ENCODE data around the gene ZP4. TPM values are rescaled to one million over a fixed set of nuclear protein-coding genes. Genes with fewer than 3 reads are reported as not detected.

Gene ZP4
- total and polyA plus RNA-seq, 2 of the 8 experiments (the other 6 are each of a cell fraction or from before 2014, with no cell fraction given), result not detected

GRCh38 chr1:237921306-237921705 is 30.6 kb upstream of the ZP4 start (continued):
- TF ChIP-seq, protein P1, sequence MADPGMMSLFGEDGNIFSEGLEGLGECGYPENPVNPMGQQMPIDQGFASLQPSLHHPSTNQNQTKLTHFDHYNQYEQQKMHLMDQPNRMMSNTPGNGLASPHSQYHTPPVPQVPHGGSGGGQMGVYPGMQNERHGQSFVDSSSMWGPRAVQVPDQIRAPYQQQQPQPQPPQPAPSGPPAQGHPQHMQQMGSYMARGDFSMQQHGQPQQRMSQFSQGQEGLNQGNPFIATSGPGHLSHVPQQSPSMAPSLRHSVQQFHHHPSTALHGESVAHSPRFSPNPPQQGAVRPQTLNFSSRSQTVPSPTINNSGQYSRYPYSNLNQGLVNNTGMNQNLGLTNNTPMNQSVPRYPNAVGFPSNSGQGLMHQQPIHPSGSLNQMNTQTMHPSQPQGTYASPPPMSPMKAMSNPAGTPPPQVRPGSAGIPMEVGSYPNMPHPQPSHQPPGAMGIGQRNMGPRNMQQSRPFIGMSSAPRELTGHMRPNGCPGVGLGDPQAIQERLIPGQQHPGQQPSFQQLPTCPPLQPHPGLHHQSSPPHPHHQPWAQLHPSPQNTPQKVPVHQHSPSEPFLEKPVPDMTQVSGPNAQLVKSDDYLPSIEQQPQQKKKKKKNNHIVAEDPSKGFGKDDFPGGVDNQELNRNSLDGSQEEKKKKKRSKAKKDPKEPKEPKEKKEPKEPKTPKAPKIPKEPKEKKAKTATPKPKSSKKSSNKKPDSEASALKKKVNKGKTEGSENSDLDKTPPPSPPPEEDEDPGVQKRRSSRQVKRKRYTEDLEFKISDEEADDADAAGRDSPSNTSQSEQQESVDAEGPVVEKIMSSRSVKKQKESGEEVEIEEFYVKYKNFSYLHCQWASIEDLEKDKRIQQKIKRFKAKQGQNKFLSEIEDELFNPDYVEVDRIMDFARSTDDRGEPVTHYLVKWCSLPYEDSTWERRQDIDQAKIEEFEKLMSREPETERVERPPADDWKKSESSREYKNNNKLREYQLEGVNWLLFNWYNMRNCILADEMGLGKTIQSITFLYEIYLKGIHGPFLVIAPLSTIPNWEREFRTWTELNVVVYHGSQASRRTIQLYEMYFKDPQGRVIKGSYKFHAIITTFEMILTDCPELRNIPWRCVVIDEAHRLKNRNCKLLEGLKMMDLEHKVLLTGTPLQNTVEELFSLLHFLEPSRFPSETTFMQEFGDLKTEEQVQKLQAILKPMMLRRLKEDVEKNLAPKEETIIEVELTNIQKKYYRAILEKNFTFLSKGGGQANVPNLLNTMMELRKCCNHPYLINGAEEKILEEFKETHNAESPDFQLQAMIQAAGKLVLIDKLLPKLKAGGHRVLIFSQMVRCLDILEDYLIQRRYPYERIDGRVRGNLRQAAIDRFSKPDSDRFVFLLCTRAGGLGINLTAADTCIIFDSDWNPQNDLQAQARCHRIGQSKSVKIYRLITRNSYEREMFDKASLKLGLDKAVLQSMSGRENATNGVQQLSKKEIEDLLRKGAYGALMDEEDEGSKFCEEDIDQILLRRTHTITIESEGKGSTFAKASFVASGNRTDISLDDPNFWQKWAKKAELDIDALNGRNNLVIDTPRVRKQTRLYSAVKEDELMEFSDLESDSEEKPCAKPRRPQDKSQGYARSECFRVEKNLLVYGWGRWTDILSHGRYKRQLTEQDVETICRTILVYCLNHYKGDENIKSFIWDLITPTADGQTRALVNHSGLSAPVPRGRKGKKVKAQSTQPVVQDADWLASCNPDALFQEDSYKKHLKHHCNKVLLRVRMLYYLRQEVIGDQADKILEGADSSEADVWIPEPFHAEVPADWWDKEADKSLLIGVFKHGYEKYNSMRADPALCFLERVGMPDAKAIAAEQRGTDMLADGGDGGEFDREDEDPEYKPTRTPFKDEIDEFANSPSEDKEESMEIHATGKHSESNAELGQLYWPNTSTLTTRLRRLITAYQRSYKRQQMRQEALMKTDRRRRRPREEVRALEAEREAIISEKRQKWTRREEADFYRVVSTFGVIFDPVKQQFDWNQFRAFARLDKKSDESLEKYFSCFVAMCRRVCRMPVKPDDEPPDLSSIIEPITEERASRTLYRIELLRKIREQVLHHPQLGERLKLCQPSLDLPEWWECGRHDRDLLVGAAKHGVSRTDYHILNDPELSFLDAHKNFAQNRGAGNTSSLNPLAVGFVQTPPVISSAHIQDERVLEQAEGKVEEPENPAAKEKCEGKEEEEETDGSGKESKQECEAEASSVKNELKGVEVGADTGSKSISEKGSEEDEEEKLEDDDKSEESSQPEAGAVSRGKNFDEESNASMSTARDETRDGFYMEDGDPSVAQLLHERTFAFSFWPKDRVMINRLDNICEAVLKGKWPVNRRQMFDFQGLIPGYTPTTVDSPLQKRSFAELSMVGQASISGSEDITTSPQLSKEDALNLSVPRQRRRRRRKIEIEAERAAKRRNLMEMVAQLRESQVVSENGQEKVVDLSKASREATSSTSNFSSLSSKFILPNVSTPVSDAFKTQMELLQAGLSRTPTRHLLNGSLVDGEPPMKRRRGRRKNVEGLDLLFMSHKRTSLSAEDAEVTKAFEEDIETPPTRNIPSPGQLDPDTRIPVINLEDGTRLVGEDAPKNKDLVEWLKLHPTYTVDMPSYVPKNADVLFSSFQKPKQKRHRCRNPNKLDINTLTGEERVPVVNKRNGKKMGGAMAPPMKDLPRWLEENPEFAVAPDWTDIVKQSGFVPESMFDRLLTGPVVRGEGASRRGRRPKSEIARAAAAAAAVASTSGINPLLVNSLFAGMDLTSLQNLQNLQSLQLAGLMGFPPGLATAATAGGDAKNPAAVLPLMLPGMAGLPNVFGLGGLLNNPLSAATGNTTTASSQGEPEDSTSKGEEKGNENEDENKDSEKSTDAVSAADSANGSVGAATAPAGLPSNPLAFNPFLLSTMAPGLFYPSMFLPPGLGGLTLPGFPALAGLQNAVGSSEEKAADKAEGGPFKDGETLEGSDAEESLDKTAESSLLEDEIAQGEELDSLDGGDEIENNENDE (IDR thresholded peaks at IDR 0.05; ENCODE audit: insufficient replicate concordance, low read length), result no peak
- TF ChIP-seq MAX (IDR thresholded peaks at IDR 0.05) (no peak), BCL11A (IDR thresholded peaks at IDR 0.05; ENCODE audit: low read depth in 2 of 2, low read length in 2 of 2) (no peak), SP1 (IDR thresholded peaks at IDR 0.05; ENCODE audit: low read depth, low read length) (no peak), HDAC6 (IDR thresholded peaks at IDR 0.05; ENCODE audit: low read depth, low read length) (no peak), SIRT6 (IDR thresholded peaks at IDR 0.05; ENCODE audit: low read length) (no peak), SP4 (IDR thresholded peaks at IDR 0.05; ENCODE audit: low read length) (no peak), POLR2A (IDR thresholded peaks at IDR 0.05; ENCODE audit: control extremely low read depth in 1 of 2, low read depth in 2 of 2, low read length in 2 of 2) (no peak), TCF12 (IDR thresholded peaks at IDR 0.05; ENCODE audit: low read depth, low read length) (no peak), CBX8 (IDR thresholded peaks at IDR 0.05; ENCODE audit: borderline replicate concordance, low read depth, low read length) (no peak), TEAD4 (IDR thresholded peaks at IDR 0.05; ENCODE audit: low read depth, low read length) (no peak)
